HepG2 (cell line): ENCODE measurements around the gene SLC44A5. TPM values are rescaled to one million over a fixed set of nuclear protein-coding genes. Genes with fewer than 3 reads are reported as not detected.

Experiments used
- ATAC-seq: fragments of 200-7000 bp; cut with Tn5 transposase; 3 replicates; pipeline ENCODE4 v1.9.1; 2020; ENCODE audit warnings: mild to moderate bottlenecking, moderate library complexity
- BruUV-seq: library from RNA; stranded (reverse); fragments of 400-500 nt; replicated peaks from 2 replicates; lab custom pipeline; 2021; lab: Mats Ljungman, UMichigan
- CTCF ChIA-PET: fragments of 300-600 bp; formaldehyde crosslinking; extraction: SDS; loops from one replicate; lab custom pipeline; 2021; ENCODE audit warnings: low total read pairs, inconsistent platforms, low intra/inter-chr PET ratio; lab: Yijun Ruan, JAX
- POLR2A ChIA-PET: fragments of 350-600 bp; sonication (Branson Sonifier 250); formaldehyde crosslinking; loops from one replicate; lab custom pipeline; 2020; ENCODE audit warnings: antibody characterized with exemption, inconsistent platforms; lab: Yijun Ruan, JAX
- DNase-seq: peaks from one replicate; pipeline ENCODE4 v3.0.0-alpha.2; 2015; ENCODE audit warnings: low spot score
- FAIRE-seq: peaks from 3 replicates; lab custom pipeline; 2011; peaks lifted over from hg19 to GRCh38; lab: Jason Lieb, UNC
- H2AFZ ChIP-seq: one replicate; pipeline ENCODE4 v1.6.1; 2011; ENCODE audit warnings: low read length, inconsistent platforms
- H3K27ac ChIP-seq: fragments of 300-600 bp; 3 replicates; pipeline ENCODE4 v1.8.0; 2011; ENCODE audit warnings: mixed run types, mild to moderate bottlenecking, mixed read lengths, low read length, inconsistent platforms; ENCODE audit not compliant: insufficient read depth; ENCODE audit errors: extremely low read length
- H3K27me3 ChIP-seq, 2 experiments: fragments of 200-600 bp in 1 of 2; 2 replicates in 1 of 2; 3 replicates in 1 of 2; pipeline versions ENCODE4 v1.6.0 to v1.8.0; 2011; ENCODE audit warnings: low read length in 2 of 2, mild to moderate bottlenecking in 2 of 2, moderate library complexity in 2 of 2, inconsistent platforms in 1 of 2; ENCODE audit not compliant: insufficient read depth in 2 of 2, control insufficient read depth in 1 of 2
- H3K36me3 ChIP-seq, 2 experiments: fragments of 200-600 bp in 1 of 2; replicated peaks in 1 of 2; 2 replicates in 1 of 2; 3 replicates in 1 of 2; pipeline versions ENCODE4 v1.5.1 to v1.8.0; 2011; ENCODE audit warnings: low read length in 2 of 2, inconsistent platforms in 1 of 2; ENCODE audit not compliant: insufficient read depth in 2 of 2, control insufficient read depth in 1 of 2
- H3K4me1 ChIP-seq: 2 replicates; pipeline ENCODE4 v1.5.1; 2012; ENCODE audit warnings: low read length, inconsistent platforms; ENCODE audit not compliant: insufficient read depth
- H3K4me2 ChIP-seq: 2 replicates; pipeline ENCODE4 v1.6.0; 2011; ENCODE audit warnings: low read depth, low read length, inconsistent platforms
- H3K4me3 ChIP-seq, 3 experiments: fragments of 200-600 bp in 1 of 3; sonication (generic), shearing (Covaris generic) in 1 of 3; replicated peaks in 1 of 3; 2 replicates each; pipeline ENCODE4 v1.5.1; 2011 to 2016; ENCODE audit warnings: low read length in 3 of 3, inconsistent platforms in 2 of 3, low read depth in 2 of 3, mild to moderate bottlenecking in 2 of 3, control low read depth in 1 of 3, mixed read lengths in 1 of 3; ENCODE audit not compliant: insufficient read depth in 1 of 3
- H3K79me2 ChIP-seq: one replicate; pipeline ENCODE4 v1.6.1; 2011; ENCODE audit warnings: low read length, inconsistent platforms; ENCODE audit not compliant: insufficient read depth
- H3K9ac ChIP-seq: 2 replicates; pipeline ENCODE4 v1.6.0; 2011; ENCODE audit warnings: mild to moderate bottlenecking, low read depth, low read length, inconsistent platforms; ENCODE audit not compliant: insufficient read depth
- H3K9me3 ChIP-seq: 2 replicates; pipeline ENCODE4 v1.5.1; 2012; ENCODE audit warnings: mild to moderate bottlenecking, low read length
- H4K20me1 ChIP-seq: 2 replicates; pipeline ENCODE4 v1.6.0; 2011; ENCODE audit warnings: inconsistent platforms, mild to moderate bottlenecking, low read length, moderate library complexity; ENCODE audit not compliant: insufficient read depth
- ATF1 ChIP-seq: IDR thresholded peaks from 2 replicates; pipeline ENCODE4 v1.6.1; 2016; ENCODE audit warnings: mild to moderate bottlenecking, control low read depth
- DR1 ChIP-seq: sonication (generic); formaldehyde crosslinking; IDR thresholded peaks from 2 replicates; pipeline ENCODE4 v1.8.0; 2021; ENCODE audit warnings: mild to moderate bottlenecking, missing genetic modification reagents, inconsistent platforms
- HES4 ChIP-seq: sonication (generic); formaldehyde crosslinking; IDR thresholded peaks from 2 replicates; pipeline ENCODE4 v1.9.0; 2021; ENCODE audit warnings: mild to moderate bottlenecking, missing genetic modification reagents, borderline replicate concordance
- HMG20B ChIP-seq: conservative IDR thresholded peaks from 2 replicates; pipeline ENCODE4 v1.6.1; 2016; ENCODE audit warnings: missing genetic modification reagents, missing compliant biosample characterization
- HOXA7 ChIP-seq: sonication (generic); formaldehyde crosslinking; IDR thresholded peaks from 2 replicates; pipeline ENCODE4 v1.8.1; 2022; ENCODE audit warnings: mild to moderate bottlenecking, missing genetic modification reagents, moderate library complexity
- KDM5B ChIP-seq: sonication (generic); formaldehyde crosslinking; IDR thresholded peaks from 2 replicates; pipeline ENCODE4 v1.4.0; 2020; ENCODE audit warnings: missing genetic modification reagents, mild to moderate bottlenecking, borderline replicate concordance
- KLF9 ChIP-seq: IDR thresholded peaks from 2 replicates; pipeline ENCODE4 v1.6.1; 2016; ENCODE audit warnings: low read depth
- NCOA1 ChIP-seq: sonication (generic); formaldehyde crosslinking; IDR thresholded peaks from 2 replicates; pipeline ENCODE4 v1.9.0; 2021; ENCODE audit warnings: missing genetic modification reagents
- NCOA5 ChIP-seq: sonication (generic); formaldehyde crosslinking; IDR thresholded peaks from 2 replicates; pipeline ENCODE4 v1.4.0; 2020; ENCODE audit warnings: missing genetic modification reagents
- NFATC3 ChIP-seq: sonication (generic); formaldehyde crosslinking; IDR thresholded peaks from 2 replicates; pipeline ENCODE4 v1.5.1; 2020; ENCODE audit warnings: mild to moderate bottlenecking, missing genetic modification reagents
- SP2 ChIP-seq: sonication (generic); formaldehyde crosslinking; IDR thresholded peaks from 2 replicates; pipeline ENCODE4 v1.5.1; 2020; ENCODE audit warnings: mild to moderate bottlenecking, missing genetic modification reagents
- ZMYM3 ChIP-seq: sonication (generic); formaldehyde crosslinking; IDR thresholded peaks from 2 replicates; pipeline ENCODE4 v1.5.1; 2020; ENCODE audit warnings: mild to moderate bottlenecking, missing genetic modification reagents
- ZNF615 ChIP-seq: sonication (generic); formaldehyde crosslinking; IDR thresholded peaks from 2 replicates; pipeline ENCODE4 v1.5.0; 2020; ENCODE audit warnings: mild to moderate bottlenecking, missing genetic modification reagents, borderline replicate concordance
- ZNF652 ChIP-seq: IDR thresholded peaks from 2 replicates; pipeline ENCODE4 v1.6.1; 2016; ENCODE audit warnings: low read depth, borderline replicate concordance
- ZNF841 ChIP-seq: sonication (generic); formaldehyde crosslinking; IDR thresholded peaks from 2 replicates; pipeline ENCODE4 v1.8.1; 2023; ENCODE audit warnings: missing genetic modification reagents, borderline replicate concordance
- WGBS: methylation state at CpG from one replicate; pipeline ENCODE4 v1.1.6; 2017; ENCODE audit warnings: low lambda C conversion rate; 5-methylcytosine and 5-hydroxymethylcytosine counted together
- in situ Hi-C: cut with HindIII; loops from 2 replicates; pipeline ENCODE4 v1.10.0; 2017; ENCODE audit warnings: low pct_unique_long_range_greater_than_20kb; ENCODE audit not compliant: extremely low pct_ligation_motif_present
- intact Hi-C: fragments of 100-400 bp; cut with micrococcal nuclease; formaldehyde crosslinking; loops from one replicate; pipeline ENCODE4 v1.10.0; 2022; ENCODE audit not compliant: unreplicated experiment
- polyA plus RNA-seq, 8 experiments: library from polyadenylated mRNA; depleted of rRNA in 3 of 8; stranded (reverse) in 7 of 8; unstranded in 1 of 8; fragments of >200 nt; fragmentation: Illumina TruSeq in 4 of 8; extraction: Trizol in 4 of 8; gene quantifications; 2 replicates each; pipeline versions ENCODE4 v1.2.1 to v1.2.3, GENCODE V29; 2011 to 2016; ENCODE audit warnings: low read depth in 4 of 8, missing spikeins in 1 of 8, mixed read lengths in 1 of 8; ENCODE audit not compliant: insufficient read depth in 1 of 8
- total RNA-seq, 5 experiments: library from RNA; depleted of rRNA; stranded (reverse); fragments of >200 nt; fragmentation: Illumina TruSeq; extraction: Trizol; gene quantifications; 2 replicates each; pipeline ENCODE4 v1.2.3, GENCODE V29; 2016; ENCODE audit warnings: low read depth in 1 of 5
- TF ChIP-seq, protein P1 (sequence below): sonication (generic); formaldehyde crosslinking; IDR thresholded peaks from 2 replicates; pipeline ENCODE4 v1.5.0; 2020; ENCODE audit warnings: missing genetic modification reagents, mild to moderate bottlenecking, borderline replicate concordance
- TF ChIP-seq, protein P2 (sequence below), 2 experiments: sonication (generic) in 1 of 2; formaldehyde crosslinking in 1 of 2; IDR thresholded peaks; 2 replicates each; pipeline versions ENCODE4 v1.4.0 to v1.6.1; 2016 to 2020; ENCODE audit warnings: borderline replicate concordance in 1 of 2, low read depth in 1 of 2, mild to moderate bottlenecking in 1 of 2, missing genetic modification reagents in 1 of 2
- TF ChIP-seq, protein P3 (sequence below): sonication (generic); formaldehyde crosslinking; IDR thresholded peaks from 2 replicates; pipeline ENCODE4 v1.8.0; 2022; ENCODE audit warnings: mild to moderate bottlenecking, missing genetic modification reagents, moderate library complexity

SLC44A5 gene
- total and polyA plus RNA-seq, 2 of the 13 experiments (the other 11 are each of a cell fraction or from before 2014, with no cell fraction given): 8.0 to 16.0 TPM

DNA sequence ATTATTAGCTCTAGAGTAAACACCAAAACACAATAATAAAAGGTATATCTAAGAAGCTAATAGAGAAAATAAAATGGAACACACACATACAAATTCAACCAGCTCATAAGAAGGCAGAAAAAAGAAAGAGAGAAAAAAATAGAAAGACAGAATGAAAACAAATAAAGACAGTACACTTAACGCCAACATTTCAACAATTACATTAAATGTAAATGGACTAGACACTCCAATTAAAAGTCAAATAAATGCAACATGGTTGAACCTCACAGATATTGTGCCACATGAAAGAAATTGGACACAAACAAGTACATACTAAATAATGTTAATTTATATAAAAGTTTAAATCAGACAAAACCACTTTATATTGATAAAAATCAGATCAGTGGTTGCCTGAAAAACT is 56.0 kb downstream of the SLC44A5 start:
- Histone ChIP-seq H3K27ac (no peak overlapping the region), H3K27me3 (no peaks in the 10 kb centered on the region), H3K79me2 (no peaks in the 10 kb centered on the region), H3K9me3 (no peaks in the 10 kb centered on the region), H2AFZ (no peak overlapping the region), H3K4me3 (no peak overlapping the region), H3K9ac (no peak overlapping the region), H3K4me2 (no peak overlapping the region), H3K36me3 (no peaks in the 10 kb centered on the region), H3K4me1 (peaks cover 7% of the 10 kb centered on the region; the same call in 1 of the 2 replicates), H4K20me1 (no peaks in the 10 kb centered on the region)
- CTCF ChIA-PET: no interaction called here
- POLR2A ChIA-PET: no interaction called here
- intact Hi-C loops: no loop called here
- 24% methylated on average over 1 of the region's 1 CpG for WGBS
- ATAC-seq (no peak), DNase-seq (no peak), FAIRE-seq (no peak)
- TF ChIP-seq KLF9 (CRISPR knock-in tag) (no peak), DR1 (CRISPR knock-in tag) (no peak), HMG20B (CRISPR knock-in tag) (no peak), KDM5B (CRISPR knock-in tag) (no peak), HES4 (no peak), NCOA1 (no peak), SP2 (CRISPR knock-in tag) (no peak), ZNF615 (CRISPR knock-in tag) (no peak), ZNF841 (CRISPR knock-in tag) (no peak), NFATC3 (CRISPR knock-in tag) (no peak), ZNF652 (CRISPR knock-in tag) (no peak), NCOA5 (CRISPR knock-in tag) (no peak), HOXA7 (CRISPR knock-in tag) (no peak), ATF1 (no peak), ZMYM3 (CRISPR knock-in tag) (no peak)
- TF ChIP-seq, protein P1, sequence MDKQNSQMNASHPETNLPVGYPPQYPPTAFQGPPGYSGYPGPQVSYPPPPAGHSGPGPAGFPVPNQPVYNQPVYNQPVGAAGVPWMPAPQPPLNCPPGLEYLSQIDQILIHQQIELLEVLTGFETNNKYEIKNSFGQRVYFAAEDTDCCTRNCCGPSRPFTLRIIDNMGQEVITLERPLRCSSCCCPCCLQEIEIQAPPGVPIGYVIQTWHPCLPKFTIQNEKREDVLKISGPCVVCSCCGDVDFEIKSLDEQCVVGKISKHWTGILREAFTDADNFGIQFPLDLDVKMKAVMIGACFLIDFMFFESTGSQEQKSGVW (CRISPR knock-in tag): no peak
- TF ChIP-seq, protein P2, sequence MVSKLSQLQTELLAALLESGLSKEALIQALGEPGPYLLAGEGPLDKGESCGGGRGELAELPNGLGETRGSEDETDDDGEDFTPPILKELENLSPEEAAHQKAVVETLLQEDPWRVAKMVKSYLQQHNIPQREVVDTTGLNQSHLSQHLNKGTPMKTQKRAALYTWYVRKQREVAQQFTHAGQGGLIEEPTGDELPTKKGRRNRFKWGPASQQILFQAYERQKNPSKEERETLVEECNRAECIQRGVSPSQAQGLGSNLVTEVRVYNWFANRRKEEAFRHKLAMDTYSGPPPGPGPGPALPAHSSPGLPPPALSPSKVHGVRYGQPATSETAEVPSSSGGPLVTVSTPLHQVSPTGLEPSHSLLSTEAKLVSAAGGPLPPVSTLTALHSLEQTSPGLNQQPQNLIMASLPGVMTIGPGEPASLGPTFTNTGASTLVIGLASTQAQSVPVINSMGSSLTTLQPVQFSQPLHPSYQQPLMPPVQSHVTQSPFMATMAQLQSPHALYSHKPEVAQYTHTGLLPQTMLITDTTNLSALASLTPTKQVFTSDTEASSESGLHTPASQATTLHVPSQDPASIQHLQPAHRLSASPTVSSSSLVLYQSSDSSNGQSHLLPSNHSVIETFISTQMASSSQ (IDR thresholded peaks at IDR 0.05; ENCODE audit: low read depth): no peak
- TF ChIP-seq, protein P2 (CRISPR knock-in tag; IDR thresholded peaks at IDR 0.05; ENCODE audit: borderline replicate concordance): no peak
- TF ChIP-seq, protein P3, sequence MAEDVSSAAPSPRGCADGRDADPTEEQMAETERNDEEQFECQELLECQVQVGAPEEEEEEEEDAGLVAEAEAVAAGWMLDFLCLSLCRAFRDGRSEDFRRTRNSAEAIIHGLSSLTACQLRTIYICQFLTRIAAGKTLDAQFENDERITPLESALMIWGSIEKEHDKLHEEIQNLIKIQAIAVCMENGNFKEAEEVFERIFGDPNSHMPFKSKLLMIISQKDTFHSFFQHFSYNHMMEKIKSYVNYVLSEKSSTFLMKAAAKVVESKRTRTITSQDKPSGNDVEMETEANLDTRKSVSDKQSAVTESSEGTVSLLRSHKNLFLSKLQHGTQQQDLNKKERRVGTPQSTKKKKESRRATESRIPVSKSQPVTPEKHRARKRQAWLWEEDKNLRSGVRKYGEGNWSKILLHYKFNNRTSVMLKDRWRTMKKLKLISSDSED: no peak
- in situ Hi-C loops: no loop called here
- no TSS peak for BruUV-seq
